ENCODE data around the gene PVALEF.

The PVALEF gene

GRCh38 chr17:81126281-81127132, 38.8 kb upstream of the PVALEF start:
- TF ChIP-seq GABPA (IDR thresholded peaks at IDR 0.05; ENCODE audit: low read depth) (no peak), SPI1 (IDR thresholded peaks at IDR 0.05; ENCODE audit: borderline replicate concordance, low read depth) (no peak), POLR2AphosphoS5 (IDR thresholded peaks at IDR 0.05; ENCODE audit: low read depth) (no peak)
- TF ChIP-seq, protein P1, sequence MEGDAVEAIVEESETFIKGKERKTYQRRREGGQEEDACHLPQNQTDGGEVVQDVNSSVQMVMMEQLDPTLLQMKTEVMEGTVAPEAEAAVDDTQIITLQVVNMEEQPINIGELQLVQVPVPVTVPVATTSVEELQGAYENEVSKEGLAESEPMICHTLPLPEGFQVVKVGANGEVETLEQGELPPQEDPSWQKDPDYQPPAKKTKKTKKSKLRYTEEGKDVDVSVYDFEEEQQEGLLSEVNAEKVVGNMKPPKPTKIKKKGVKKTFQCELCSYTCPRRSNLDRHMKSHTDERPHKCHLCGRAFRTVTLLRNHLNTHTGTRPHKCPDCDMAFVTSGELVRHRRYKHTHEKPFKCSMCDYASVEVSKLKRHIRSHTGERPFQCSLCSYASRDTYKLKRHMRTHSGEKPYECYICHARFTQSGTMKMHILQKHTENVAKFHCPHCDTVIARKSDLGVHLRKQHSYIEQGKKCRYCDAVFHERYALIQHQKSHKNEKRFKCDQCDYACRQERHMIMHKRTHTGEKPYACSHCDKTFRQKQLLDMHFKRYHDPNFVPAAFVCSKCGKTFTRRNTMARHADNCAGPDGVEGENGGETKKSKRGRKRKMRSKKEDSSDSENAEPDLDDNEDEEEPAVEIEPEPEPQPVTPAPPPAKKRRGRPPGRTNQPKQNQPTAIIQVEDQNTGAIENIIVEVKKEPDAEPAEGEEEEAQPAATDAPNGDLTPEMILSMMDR (IDR thresholded peaks at IDR 0.05; ENCODE audit: insufficient read depth, low read length), result no peak
- TF ChIP-seq, protein P2, sequence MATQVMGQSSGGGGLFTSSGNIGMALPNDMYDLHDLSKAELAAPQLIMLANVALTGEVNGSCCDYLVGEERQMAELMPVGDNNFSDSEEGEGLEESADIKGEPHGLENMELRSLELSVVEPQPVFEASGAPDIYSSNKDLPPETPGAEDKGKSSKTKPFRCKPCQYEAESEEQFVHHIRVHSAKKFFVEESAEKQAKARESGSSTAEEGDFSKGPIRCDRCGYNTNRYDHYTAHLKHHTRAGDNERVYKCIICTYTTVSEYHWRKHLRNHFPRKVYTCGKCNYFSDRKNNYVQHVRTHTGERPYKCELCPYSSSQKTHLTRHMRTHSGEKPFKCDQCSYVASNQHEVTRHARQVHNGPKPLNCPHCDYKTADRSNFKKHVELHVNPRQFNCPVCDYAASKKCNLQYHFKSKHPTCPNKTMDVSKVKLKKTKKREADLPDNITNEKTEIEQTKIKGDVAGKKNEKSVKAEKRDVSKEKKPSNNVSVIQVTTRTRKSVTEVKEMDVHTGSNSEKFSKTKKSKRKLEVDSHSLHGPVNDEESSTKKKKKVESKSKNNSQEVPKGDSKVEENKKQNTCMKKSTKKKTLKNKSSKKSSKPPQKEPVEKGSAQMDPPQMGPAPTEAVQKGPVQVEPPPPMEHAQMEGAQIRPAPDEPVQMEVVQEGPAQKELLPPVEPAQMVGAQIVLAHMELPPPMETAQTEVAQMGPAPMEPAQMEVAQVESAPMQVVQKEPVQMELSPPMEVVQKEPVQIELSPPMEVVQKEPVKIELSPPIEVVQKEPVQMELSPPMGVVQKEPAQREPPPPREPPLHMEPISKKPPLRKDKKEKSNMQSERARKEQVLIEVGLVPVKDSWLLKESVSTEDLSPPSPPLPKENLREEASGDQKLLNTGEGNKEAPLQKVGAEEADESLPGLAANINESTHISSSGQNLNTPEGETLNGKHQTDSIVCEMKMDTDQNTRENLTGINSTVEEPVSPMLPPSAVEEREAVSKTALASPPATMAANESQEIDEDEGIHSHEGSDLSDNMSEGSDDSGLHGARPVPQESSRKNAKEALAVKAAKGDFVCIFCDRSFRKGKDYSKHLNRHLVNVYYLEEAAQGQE (IDR thresholded peaks at IDR 0.05; ENCODE audit: insufficient replicate concordance, low read depth), result no peak

DNA sequence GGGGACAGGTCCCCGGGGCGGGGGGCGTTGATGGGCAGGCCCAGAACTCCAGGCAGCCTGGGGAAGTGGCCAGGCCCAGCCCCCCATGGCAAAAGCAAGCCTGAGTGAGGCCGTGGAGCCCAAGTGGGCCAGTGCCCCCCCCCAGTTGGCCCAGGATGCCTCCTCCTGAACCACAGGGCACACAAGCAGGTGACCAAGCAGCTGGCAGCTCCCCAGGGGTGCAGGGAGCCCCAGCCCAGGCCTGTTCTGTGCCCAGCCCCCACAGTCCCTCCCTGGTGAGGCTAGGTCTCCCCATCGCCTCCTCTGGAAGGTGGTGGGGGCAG, 38.2 kb upstream of the PVALEF start:
- TF ChIP-seq, protein P1 (IDR thresholded peaks at IDR 0.05; ENCODE audit: insufficient read depth, low read length), result no peak
- TF ChIP-seq SPI1 (IDR thresholded peaks at IDR 0.05; ENCODE audit: borderline replicate concordance, low read depth) (no peak), POLR2AphosphoS5 (IDR thresholded peaks at IDR 0.05; ENCODE audit: low read depth) (no peak), GABPA (IDR thresholded peaks at IDR 0.05; ENCODE audit: low read depth) (no peak)
- TF ChIP-seq, protein P2 (IDR thresholded peaks at IDR 0.05; ENCODE audit: insufficient replicate concordance, low read depth), result no peak
- no peak overlapping the region for H3K27ac ChIP-seq (replicated peaks)
- no peak for DNase-seq (ENCODE audit: low read depth in 1 of 2, low spot score in 1 of 2)
- no peaks in the 10 kb centered on the region for H3K27me3 ChIP-seq (ENCODE audit: insufficient read depth, poor library complexity, severe bottlenecking)
- no peak overlapping the region for H3K4me3 ChIP-seq (replicated peaks; ENCODE audit: insufficient read depth, low read length)

More at GRCh38 chr17:81126281-81127132, 38.8 kb upstream of the PVALEF start:
- no peak for DNase-seq (ENCODE audit: low read depth in 1 of 2, low spot score in 1 of 2)
- Histone ChIP-seq H3K4me3 (replicated peaks; ENCODE audit: insufficient read depth, low read length) (no peak overlapping the region), H3K27me3 (ENCODE audit: insufficient read depth, poor library complexity, severe bottlenecking) (no peaks in the 10 kb centered on the region), H3K27ac (replicated peaks) (no peak overlapping the region)

GRCh38 chr17:81127526-81128177, 37.7 kb upstream of the PVALEF start:
- no peak for DNase-seq (ENCODE audit: low read depth in 1 of 2, low spot score in 1 of 2)
- no peak overlapping the region for H3K27ac ChIP-seq (replicated peaks)
- H3K4me3 ChIP-seq (replicated peaks; ENCODE audit: insufficient read depth, low read length), result no peak overlapping the region
- TF ChIP-seq, protein P1 (IDR thresholded peaks at IDR 0.05; ENCODE audit: insufficient read depth, low read length), result no peak
- no peak for TF ChIP-seq SPI1 (IDR thresholded peaks at IDR 0.05; ENCODE audit: borderline replicate concordance, low read depth)
- no peak for TF ChIP-seq POLR2AphosphoS5 (IDR thresholded peaks at IDR 0.05; ENCODE audit: low read depth)
- TF ChIP-seq, protein P2 (IDR thresholded peaks at IDR 0.05; ENCODE audit: insufficient replicate concordance, low read depth), result no peak
- TF ChIP-seq GABPA (IDR thresholded peaks at IDR 0.05; ENCODE audit: low read depth), result no peak
- no peaks in the 10 kb centered on the region for H3K27me3 ChIP-seq (ENCODE audit: insufficient read depth, poor library complexity, severe bottlenecking)
